NCI-H2227 treated with DMSO at 0.1 percent for 48 hours (cell line): ENCODE measurements around the gene UNKL.
A peak's percentile ranks its signal among the peaks of the same experiment; 100 is the strongest.

Experiments
- DNase-seq: peaks from one replicate; lab custom pipeline; 2025; lab: John Stamatoyannopoulos, UW

The UNKL gene

GRCh38 chr16:1351582-1352362 is 62.7 kb downstream of the UNKL start, which contains the start of the genes GNPTG and TSR3:
Gene GNPTG, plus strand, starts transcription at chr16:1351931. Its CDS starts 35 bp downstream, at chr16:1351966.
Gene TSR3, minus strand, starts transcription at chr16:1351878. Its CDS starts 74 bp downstream, at chr16:1351804.
- peak; percentile 39 for DNase-seq

GRCh38 chr16:1351215-1351581 is 63.3 kb downstream of the UNKL start:
- DNase-seq = no peak

GRCh38 chr16:1350691-1351090 is 63.8 kb downstream of the UNKL start:
- DNase-seq = no peak

GRCh38 chr16:1349951-1350350 is 64.6 kb downstream of the UNKL start:
- DNase-seq = no peak

GRCh38 chr16:1349351-1349750 is 65.2 kb downstream of the UNKL start:
- no peak for DNase-seq

- no peak for DNase-seq
These were observed 65.6 kb downstream of the UNKL start for GRCh38 chr16:1348926-1349325.

GRCh38 chr16:1348441-1348840 is 66.1 kb downstream of the UNKL start:
- DNase-seq = no peak

- no peak for DNase-seq
These were observed 66.5 kb downstream of the UNKL start for GRCh38 chr16:1347962-1348361.

GRCh38 chr16:1347286-1347855 is 67.1 kb downstream of the UNKL start:
- DNase-seq = no peak

GRCh38 chr16:1346422-1347285 is 67.8 kb downstream of the UNKL start:
- DNase-seq = no peak

GRCh38 chr16:1345651-1346421 is 68.7 kb downstream of the UNKL start:
- no peak for DNase-seq

- DNase-seq = no peak
These were observed 69.4 kb downstream of the UNKL start for GRCh38 chr16:1345087-1345486.

- DNase-seq = no peak
These were observed 70.0 kb downstream of the UNKL start for GRCh38 chr16:1344499-1344898.

- DNase-seq = no peak
These were observed 70.9 kb downstream of the UNKL start for GRCh38 chr16:1343428-1344242.

GRCh38 chr16:1342526-1343427 is 71.7 kb downstream of the UNKL start:
- peak; percentile 98 for DNase-seq

GRCh38 chr16:1341495-1342420 is 72.7 kb downstream of the UNKL start:
- DNase-seq = no peak

GRCh38 chr16:1340730-1341494 is 73.6 kb downstream of the UNKL start:
- DNase-seq = no peak
